ENCODE results near the gene FAHD1.

FAHD1 gene

DNA sequence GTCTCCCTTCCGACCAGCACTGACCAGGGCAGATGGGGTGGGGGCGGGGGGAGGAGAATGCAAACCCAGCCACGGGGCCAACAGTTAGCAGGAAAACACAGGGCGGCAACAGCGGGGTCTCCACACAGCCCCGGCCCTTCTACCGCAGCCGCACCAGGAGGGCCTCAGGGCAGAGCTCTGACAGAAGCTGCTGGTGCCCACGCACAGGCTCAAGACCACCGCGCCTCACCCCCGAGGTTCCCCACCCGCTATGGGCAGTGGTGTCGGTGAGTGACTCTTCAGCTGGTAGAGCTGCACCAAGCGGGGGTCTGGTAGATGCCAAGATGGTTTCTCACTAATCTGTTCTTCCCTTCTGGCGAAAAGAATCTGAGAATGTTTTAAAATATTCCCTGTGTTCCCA, 16.5 kb upstream of the FAHD1 start:
- no peak for DNase-seq (ENCODE audit: low read depth, low spot score)
- no peak overlapping the region for H3K4me3 ChIP-seq (ENCODE audit: low read length)

DNA sequence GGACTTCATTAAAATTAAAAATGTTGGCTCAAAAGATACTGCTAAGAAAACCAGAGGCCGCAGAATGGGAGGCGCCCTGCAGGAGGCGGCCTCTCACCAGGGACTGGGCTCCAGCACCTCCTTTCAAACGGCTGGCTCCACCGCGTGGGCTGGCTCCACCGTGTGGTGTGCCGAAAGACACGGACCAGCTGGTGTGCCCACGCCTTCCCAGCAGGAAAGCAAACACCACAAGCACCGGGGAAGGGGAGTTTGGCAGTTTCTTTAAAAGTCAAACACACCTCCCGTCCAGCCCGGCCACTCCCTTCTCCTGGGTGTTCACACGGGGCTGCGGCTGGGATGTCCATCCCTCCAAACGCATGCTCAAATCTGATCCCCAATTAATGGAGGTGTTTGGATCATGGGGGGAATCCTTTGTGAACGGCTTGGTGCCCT, 14.3 kb upstream of the FAHD1 start:
- peak; percentile 33 for DNase-seq (ENCODE audit: low read depth, low spot score)
- H3K4me3 ChIP-seq (ENCODE audit: low read length) = no peak overlapping the region

DNA sequence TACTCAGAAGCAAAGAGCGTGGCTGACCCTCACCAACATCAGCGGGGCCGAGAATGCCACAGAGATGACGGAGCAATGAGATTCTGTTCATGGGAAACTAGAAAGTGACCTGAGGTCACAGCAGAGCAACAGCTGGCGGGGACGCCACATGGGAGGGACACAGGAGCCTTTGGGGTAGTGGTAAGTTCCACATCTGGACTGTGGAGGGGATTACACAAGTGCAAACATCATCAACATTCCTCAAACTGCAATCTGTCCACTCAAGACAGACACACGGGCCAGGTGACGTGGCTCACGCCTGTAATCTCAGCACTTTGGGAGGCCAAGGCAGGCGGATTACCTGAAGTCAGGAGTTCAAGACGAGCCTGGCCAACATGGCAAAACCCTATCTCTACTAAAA, 11.5 kb upstream of the FAHD1 start:
- DNase-seq (ENCODE audit: low read depth, low spot score) = no peak
- no peak overlapping the region for H3K4me3 ChIP-seq (ENCODE audit: low read length)

DNA sequence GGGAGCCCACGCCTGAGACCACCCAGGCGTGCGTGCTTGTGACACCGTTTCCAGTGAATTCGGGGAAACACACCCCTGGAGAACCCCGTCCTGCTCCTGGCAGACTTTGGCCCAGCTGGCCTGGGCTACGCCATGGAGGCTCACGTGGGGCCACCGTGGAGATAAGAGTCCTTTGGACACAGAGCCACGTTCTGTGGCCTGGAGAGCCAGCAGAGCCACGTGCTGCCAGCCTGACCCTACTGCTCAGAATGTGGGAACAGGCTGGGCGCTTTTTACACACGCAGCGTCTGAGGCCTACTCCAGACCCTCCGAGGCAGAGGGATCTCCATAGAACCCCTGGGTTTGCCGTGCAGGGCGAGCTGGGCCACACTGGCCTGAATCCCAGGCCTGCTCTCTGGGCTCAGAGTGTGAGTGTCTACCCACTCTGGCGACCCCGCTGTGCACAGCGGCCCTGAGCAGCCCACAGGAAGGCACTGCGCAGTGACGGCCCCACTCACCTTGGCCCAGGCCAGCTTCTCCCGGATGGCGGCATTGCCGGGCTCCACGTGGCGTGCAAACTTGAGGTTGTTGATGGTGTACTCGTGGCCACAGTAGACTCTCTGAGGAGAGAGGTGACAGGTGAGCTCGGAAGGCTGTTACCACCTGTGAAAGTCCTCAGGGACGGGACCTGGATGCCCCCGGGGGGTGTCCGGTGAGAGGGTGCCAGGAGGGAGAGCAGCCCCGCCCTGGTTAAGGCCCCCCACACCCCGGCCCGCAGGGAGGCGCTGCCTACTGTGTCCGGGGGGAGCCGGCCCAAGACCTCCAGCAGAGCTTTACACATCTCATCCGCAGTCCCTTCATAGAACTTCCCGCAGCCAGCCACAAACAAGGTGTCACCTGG, 10.4 kb upstream of the FAHD1 start:
- H3K4me3 ChIP-seq (ENCODE audit: low read length) = no peak overlapping the region
- no peak for DNase-seq (ENCODE audit: low read depth, low spot score)

DNA sequence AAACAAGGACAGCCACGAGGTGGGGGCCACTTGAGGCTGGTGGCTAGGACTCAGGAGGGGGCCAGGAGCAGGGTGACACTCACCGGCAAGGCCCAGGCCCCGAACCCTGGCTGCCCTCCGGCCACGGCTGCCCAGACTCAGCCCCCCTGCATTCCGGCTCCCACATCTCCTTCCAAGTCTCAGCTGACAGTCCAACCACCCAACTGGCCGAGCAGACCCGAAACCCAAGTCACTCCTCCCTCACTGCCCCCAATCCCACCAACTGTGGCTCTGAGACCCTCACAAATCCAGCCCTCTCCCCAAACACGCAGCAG, 9.8 kb upstream of the FAHD1 start:
- DNase-seq (ENCODE audit: low read depth, low spot score) = no peak
- H3K4me3 ChIP-seq (ENCODE audit: low read length) = no peak overlapping the region

DNA sequence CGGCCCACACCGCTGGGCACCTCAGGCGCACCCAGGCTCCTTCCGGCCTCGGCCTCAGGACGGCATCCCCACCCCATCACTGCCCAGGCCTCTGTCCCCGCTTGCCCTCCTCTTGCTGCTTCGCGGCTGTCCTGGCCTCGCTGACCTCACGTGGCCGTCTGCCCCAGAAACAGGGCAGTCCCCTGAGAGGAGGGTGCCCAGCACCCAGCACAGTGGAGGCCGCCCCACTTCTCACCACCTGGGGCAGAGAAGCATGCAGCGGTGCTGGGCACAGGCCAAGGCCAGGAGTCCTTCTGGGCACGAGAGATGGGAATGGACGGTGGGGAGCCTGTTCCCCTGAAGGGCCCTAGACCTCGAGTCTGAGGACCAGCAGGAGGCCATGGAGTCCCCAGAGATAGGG, 9.3 kb upstream of the FAHD1 start:
- H3K4me3 ChIP-seq (ENCODE audit: low read length) = no peak overlapping the region
- DNase-seq (ENCODE audit: low read depth, low spot score) = no peak

DNA sequence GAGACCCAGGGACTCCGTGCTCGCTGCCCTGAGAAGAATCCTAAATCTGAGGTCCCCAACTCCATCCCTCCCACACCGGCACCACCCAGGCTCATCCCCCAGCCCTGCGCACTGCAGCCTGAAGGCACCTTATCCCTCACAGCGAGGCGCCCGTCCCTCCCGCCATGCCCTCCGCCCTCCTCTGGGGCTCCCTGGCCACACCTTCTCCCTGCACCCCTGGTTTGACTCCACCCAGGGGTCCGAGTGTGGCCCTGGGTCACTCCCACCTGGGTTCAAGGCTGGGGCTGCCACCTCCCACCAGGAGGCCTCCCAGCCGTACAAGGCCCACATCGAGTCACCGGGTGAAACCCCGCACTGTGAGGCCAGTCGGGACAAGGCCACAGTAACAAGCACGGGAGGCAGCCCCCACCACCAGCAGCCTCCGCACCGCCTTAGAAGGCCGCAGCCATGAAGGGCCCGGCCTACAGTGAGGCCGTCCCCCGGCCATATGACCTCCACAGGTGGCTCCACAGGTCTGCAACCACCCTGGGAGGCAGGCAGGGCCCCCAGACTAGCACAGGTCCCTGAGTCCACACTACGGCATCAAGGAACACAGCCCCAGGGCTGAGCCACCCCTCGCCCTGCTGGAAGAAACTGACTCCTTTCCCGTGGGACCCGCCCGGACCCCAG, 8.7 kb upstream of the FAHD1 start:
- H3K4me3 ChIP-seq (ENCODE audit: low read length) = no peak overlapping the region
- no peak for DNase-seq (ENCODE audit: low read depth, low spot score)

DNA sequence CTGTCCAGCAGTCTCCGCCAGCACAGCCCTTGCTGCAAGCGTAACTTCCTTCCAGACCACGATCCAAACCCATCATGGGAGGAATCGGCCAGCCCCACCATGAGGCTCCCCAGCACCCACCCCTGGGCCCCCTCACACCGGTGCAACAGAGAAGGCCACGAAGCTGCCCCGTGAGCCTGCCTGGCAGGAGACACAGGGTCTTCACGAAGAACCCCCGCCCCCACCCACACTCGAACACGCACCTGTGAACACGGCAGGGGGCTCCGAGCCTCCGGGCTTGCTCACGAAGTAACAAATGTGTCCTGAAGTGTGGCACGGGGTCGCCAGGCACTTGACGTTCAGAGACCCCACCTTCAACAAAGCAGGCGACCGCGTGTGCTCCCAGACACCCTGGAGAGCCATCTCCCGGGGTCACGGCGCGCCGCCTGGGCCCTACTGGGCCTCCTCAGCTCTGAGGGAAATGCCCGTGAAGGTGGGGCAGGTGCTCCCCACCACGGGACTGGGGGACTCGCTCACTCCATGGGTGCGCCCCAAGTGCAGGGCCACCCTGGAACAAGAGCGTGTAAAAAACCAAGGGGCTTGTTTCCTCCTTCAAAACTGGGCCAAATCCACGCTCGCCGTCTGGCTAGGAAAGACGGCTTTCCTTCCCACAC, 8.0 kb upstream of the FAHD1 start:
- no peak for DNase-seq (ENCODE audit: low read depth, low spot score)
- no peak overlapping the region for H3K4me3 ChIP-seq (ENCODE audit: low read length)

DNA sequence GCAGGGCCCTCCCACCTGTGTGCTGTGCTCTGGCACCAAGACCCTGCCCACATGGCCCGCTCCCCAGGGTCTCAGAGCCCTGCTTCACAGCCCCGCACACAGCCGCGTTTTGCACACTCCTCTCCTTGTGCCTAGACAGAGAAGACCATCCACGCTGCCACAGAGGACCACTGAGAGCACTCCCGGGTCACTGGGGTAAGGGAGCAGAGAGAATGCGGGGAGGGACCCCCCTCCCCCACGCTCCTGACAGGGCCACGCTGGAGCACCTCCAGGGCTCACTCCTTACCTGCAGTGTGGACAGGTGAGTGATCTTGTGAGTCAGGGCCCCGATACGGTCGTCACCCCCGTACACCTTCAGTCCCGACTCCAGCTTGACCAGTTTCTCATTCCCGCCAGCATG, 7.4 kb upstream of the FAHD1 start:
- DNase-seq (ENCODE audit: low read depth, low spot score) = no peak
- no peak overlapping the region for H3K4me3 ChIP-seq (ENCODE audit: low read length)

DNA sequence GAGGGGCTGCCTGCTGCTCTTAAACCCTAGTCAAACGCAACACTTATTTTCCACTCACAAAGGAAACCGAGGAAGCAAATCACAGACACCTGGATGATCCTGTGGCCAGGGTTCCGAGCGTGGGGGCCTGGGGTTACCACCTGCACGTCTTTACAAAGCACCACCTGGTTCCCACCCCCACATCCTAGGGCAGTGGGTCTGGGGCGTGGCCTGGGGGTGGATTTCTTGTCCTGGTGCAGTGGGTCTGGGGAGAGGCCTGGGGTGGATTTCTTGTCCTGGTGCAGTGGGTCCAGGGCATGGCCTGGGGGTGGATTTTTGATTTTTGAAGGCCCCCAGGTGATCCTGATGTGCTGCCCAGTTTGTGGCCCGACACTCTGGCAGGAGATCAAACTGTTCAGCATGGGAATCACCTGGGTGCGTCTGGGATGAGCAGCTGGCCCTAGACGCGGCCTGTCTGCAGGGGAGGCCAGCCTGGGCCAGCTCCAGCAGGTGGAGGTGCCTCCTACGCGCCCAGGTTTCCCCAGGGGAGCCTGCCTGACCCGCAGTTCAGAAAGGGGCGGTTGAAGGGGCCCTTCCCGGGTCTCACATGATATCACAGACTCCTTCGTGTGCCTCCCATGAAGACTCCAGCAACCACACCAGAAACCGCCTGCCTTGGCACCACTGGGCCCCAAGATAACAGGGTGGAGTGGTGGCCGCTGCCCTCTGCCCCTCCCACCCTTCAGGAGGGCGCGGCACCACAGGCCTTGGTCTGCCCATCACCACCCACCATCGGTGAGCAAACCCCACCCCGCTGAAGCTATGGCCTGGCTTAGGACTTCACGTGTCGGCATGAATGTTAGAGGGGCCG, 6.7 kb upstream of the FAHD1 start:
- no peak overlapping the region for H3K4me3 ChIP-seq (ENCODE audit: low read length)
- no peak for DNase-seq (ENCODE audit: low read depth, low spot score)

DNA sequence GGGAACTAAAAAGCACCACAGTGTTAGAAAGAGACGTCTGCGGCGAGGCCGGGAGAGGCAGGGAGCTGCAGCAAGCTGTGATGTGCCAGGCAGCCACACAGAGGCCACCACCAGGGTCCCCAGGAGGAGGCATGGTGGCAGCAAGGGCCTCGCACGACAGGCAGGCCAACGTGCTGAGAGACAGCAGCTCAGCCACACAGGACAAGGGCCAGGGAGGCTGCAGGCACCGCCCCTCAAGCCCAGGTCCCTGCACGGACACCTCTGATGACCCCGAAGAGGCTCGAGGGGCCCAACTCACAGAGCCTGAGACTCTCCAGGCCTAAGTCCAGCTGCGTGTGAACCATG, 6.1 kb upstream of the FAHD1 start:
- H3K4me3 ChIP-seq (ENCODE audit: low read length) = no peak overlapping the region
- DNase-seq (ENCODE audit: low read depth, low spot score) = no peak

DNA sequence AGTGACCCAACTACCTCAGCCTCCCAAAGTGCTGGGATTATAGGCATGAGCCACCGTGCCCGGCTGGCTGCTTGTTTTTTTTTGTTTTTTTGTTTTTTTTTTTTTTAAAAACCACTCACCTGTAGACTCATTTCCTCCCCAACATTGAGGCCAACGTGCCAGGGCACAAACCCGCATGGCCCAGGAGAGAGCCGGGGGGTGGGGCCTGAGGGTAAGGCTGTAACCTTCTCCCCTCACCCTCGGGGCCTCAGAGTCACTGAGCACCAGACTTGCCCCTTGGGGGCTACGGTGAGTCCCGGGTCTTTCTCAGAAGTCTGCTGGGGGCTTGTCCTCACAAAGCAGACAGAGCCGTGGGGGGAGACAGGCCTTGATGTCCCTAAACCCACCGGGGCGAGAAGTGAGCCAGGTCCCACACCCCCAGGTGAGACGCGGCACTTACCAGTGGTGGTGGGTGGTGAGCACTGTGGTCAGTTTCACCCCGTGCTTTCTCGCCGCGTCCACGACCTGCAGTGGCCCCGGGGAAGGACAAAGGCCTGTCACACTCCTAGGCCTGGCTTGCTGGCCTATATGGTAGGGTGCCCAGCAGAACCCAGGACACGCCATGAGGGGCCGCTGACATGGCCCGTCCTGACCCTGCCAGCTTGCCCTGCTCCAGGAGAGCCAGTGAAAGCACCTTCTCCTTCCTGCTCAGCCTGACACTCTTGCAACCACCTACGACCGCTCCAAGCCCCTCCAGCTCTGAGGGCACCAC, 5.0 kb upstream of the FAHD1 start:
- H3K4me3 ChIP-seq (ENCODE audit: low read length) = no peak overlapping the region
- no peak for DNase-seq (ENCODE audit: low read depth, low spot score)

DNA sequence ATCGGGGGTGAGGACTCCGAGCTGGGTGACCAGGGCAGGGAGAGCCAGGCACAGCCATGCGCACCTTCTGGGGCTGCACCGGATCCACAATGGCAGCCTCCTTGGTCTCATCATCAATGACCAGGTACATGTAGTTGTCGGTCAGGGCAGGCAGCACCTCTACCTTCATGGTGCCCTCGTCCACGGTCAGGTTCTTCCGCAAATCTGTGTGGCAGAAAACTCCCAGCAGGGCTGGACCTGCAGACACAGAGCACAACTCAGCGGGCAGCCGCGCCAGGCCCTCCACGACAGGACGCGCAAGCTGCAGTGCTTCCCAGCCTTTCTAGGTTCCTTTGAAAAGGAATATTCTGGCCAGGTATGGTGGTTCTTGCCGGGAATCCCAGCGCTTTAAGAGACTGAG, 4.2 kb upstream of the FAHD1 start:
- DNase-seq (ENCODE audit: low read depth, low spot score) = no peak

DNA sequence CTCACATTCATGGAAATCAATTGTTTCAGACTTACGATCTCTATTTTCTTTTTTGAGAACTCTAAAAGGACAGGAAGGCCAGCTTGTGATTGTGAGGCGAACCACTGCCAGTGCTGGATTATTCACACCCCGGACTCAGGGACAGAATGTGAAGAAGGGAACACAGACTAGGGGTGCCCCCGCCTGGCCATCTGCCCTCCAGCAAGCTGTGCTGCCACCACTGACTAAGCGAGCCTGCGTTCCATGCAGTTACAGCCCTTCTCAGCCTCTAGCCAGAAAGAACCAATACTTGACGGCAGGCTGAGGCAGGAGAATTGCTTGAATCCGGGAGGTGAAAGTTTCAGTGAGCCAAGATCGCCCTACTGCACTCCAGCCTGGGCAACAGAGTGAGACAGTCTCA, 3.2 kb upstream of the FAHD1 start:
- peak; percentile 14 for DNase-seq (ENCODE audit: low read depth, low spot score)
- no peak overlapping the region for H3K4me3 ChIP-seq (ENCODE audit: low read length)

More for the DNA sequence above, 4.2 kb upstream of the FAHD1 start:
- H3K4me3 ChIP-seq (ENCODE audit: low read length) = no peak overlapping the region

DNA sequence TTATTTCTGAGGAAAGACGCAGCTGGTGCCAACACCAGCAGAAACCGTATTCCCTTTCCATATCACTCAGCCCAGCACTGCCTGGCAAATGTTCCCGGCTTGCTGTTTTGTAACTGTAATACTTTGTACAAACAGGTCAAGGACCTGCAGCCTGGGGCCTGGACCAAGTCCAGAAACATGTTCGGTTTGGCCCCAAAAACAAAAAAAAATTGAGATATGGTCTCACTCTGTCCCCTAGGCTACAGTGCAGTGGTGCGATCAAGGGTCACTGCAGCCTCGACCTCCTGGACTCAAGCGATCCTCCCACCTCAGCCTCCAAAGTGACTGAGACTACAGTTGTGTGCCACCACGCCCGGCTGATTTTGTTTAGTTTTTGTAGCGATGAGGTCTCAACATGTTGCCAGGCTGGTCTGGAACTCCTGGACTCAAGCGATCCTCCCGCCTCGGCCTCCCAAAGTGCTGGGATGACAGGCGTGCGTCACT, 1.6 kb upstream of the FAHD1 start:
- no peak for DNase-seq (ENCODE audit: low read depth, low spot score)
- H3K4me3 ChIP-seq (ENCODE audit: low read length) = peak overlapping the region; percentile 96

DNA sequence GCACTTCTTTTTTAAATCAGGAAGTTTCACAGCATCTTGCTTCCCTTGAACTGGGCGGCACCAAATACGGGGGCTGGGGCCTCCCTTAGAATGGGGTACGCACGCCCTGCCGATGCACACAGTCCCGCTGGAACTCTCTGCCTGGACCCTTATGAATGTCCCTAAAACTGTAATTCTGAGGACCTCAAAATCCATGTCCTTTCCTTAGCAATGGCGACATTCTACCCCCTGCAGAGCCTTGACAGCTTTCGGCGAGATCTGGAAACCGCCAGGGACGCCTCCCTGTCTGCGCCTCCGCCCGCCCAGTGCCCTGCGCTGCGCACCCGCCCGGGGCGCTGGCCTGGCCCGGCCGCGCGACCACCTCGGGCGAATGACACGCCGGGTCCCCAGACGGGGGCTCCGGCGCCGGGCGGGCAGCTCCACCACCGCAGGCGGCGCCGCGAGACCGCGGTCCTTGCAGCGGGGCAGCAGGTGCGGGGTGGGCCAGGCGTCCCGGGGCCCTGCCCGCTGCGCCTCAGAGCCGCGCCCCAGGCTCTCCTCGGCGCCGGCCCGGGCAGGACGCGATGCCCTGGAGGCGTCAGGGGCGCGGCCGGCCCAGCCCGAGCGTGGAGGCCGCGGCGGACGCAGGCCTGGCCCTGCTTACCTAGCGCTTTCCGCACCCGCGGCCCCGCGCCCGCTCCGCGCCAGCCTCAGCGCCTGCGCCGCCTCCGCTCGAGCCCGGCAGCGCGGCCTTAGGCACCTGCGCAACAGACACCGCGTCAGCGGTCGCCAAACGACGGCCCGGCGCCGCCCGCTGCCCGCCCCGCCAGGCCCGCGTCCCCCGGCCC, 929 bp upstream of the FAHD1 start:
- DNase-seq (ENCODE audit: low read depth, low spot score) = peak; percentile 47
- peak overlapping the region; percentile 96 for H3K4me3 ChIP-seq (ENCODE audit: low read length)

DNA sequence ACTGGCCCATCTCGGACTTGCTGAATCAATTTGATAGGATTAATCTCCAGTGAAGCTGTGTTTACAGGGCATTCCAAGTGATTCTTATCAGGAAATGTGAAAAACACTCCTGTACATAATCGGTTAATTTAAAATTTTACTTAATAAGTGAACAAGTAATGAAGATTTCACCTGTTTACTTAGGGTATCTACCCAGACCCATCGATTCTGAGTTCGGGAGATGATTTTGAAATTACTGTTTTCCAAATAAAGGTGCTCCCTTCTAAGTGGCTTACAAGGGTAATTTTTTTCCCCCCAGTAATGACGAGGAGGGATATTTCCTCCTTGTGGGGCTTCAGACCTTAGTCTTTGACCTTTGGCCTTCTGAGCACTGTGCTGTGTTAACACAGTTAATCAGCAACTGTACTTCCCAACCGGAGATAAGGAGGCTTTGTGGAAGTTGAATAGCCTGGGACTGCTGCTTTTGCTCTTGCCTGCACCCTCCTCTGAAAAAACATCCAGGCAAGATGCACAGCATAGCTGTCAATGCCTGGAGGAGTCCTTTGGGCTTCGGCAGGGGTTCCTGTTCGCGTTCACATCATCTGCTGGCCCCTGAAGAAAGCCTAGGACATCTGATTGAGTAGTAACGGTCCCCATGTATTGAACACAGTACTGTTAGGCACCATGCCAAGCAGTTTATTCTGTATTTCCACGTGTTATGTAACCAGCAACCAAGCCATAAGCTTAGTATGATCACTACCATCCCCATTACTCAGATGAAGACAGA, 1.8 kb downstream of the FAHD1 start:
- no peak overlapping the region for H3K4me3 ChIP-seq (ENCODE audit: low read length)

More for the DNA sequence above, 1.8 kb downstream of the FAHD1 start:
- DNase-seq (ENCODE audit: low read depth, low spot score) = no peak

Data from Jurkat, Clone E6-1 (cell line).